Stimulated activated CD4-positive, alpha-beta T cell treated with anti-CD3 and anti-CD28 coated beads, TNF-alpha, amount 100 ng/mL, for 48 hours (primary cell): ENCODE measurements around the gene TNFAIP3.

Source experiments
- DNase-seq, 3 donors: peaks; one replicate each; pipeline ENCODE4 v3.0.0-alpha.2; 2020; ENCODE audit warnings: low read depth in 3 of 3

TNFAIP3 gene

GRCh38 chr6:137921823-137922222 is 54.8 kb downstream of the TNFAIP3 start:
- no peak for DNase-seq

- DNase-seq, result no peak
Measured at GRCh38 chr6:137923866-137924653, 57.0 kb downstream of the TNFAIP3 start.

- no peak for DNase-seq
Measured at GRCh38 chr6:137925141-137925698, 58.2 kb downstream of the TNFAIP3 start.

- no peak for DNase-seq
Measured at GRCh38 chr6:137926207-137926731, 59.2 kb downstream of the TNFAIP3 start.

GRCh38 chr6:137926985-137927384 is 59.9 kb downstream of the TNFAIP3 start:
- no peak for DNase-seq

- DNase-seq, result peak; percentile 59 to 73 (median 60)
Measured at GRCh38 chr6:137927777-137928218, 60.7 kb downstream of the TNFAIP3 start.

GRCh38 chr6:137928286-137928685 is 61.2 kb downstream of the TNFAIP3 start:
- peak in 1 of 3 donors; percentile 36 for DNase-seq

- DNase-seq, result no peak
Measured at GRCh38 chr6:137931849-137932465, 64.9 kb downstream of the TNFAIP3 start.
